ENCODE measurements around the gene ARHGAP44. TPM values are rescaled to one million over a fixed set of nuclear protein-coding genes. Genes with fewer than 3 reads are reported as not detected.

ARHGAP44 gene
- total RNA-seq, result 0.30 and 0.32 TPM in 2 replicates

GRCh38 chr17:12789481-12790248, at the start of gene ARHGAP44:
Gene ARHGAP44 (plus strand): TSS chr17:12789498. CDS start chr17:12789839, 341 bp downstream.

GRCh38 chr17:13017655-13018459, 228.6 kb downstream of the ARHGAP44 start, which contains the start of gene ELAC2:
Gene ELAC2 (minus strand): TSS chr17:13018027. CDS start chr17:13017947, 80 bp downstream.

Other genes with a start within 250 kb of the ARHGAP44 start
- gene MYOCD, start 123.6 kb upstream of the ARHGAP44 start, total RNA-seq, result not detected in 2 replicates
- gene ELAC2, start 228.5 kb downstream of the ARHGAP44 start, total RNA-seq, result 77.6 and 86.0 TPM in 2 replicates